HCT116 (cell line): ENCODE data around the gene CYP4F12. TPM values are rescaled to one million over a fixed set of nuclear protein-coding genes. Genes with fewer than 3 reads are reported as not detected.
"Not testable (repeated sequence)": the region's sequence is repeated elsewhere in the genome, so short reads cannot be mapped to it uniquely, and the experiment has no call there.

ENCODE experiments used
- ATAC-seq: fragments of 200-7000 bp; cut with Tn5 transposase; 2 replicates; pipeline ENCODE4 v1.9.1; 2020; ENCODE audit warnings: mild to moderate bottlenecking, moderate library complexity
- BruUV-seq: library from RNA; stranded (reverse); fragments of 400-500 nt; replicated peaks from 2 replicates; lab custom pipeline; 2021; lab: Mats Ljungman, UMichigan
- CTCF ChIA-PET: fragments of 300-600 bp; sonication (Branson Sonifier 250); formaldehyde crosslinking; loops from one replicate; lab custom pipeline; 2021; ENCODE audit warnings: antibody characterized with exemption; lab: Charles Lee
- POLR2A ChIA-PET: fragments of 300-600, 350-600 bp; sonication (Branson Sonifier 250); formaldehyde crosslinking; loops from one replicate; lab custom pipeline; 2021; ENCODE audit warnings: antibody characterized with exemption; lab: Charles Lee
- RAD21 ChIA-PET, 2 experiments: fragments of 300-600 bp; sonication (Branson Sonifier 250); formaldehyde crosslinking; loops; one replicate each; lab custom pipeline; 2023; ENCODE audit warnings: low total read pairs in 2 of 2; ENCODE audit not compliant: uncharacterized antibody in 2 of 2, unreplicated experiment in 2 of 2, low non-redundant PET in 1 of 2; lab: Charles Lee
- DNase-seq: peaks from one replicate; pipeline ENCODE4 v3.0.0-alpha.2; 2010; ENCODE audit warnings: low read depth, low spot score
- H2AFZ ChIP-seq: fragments of 200-600 bp; shearing (Covaris generic), sonication (generic); 2 replicates; pipeline ENCODE4 v1.6.1; 2017; ENCODE audit warnings: low read depth, mixed run types, mixed read lengths, antibody characterized with exemption, low read length; ENCODE audit not compliant: poor library complexity, severe bottlenecking
- H3K27ac ChIP-seq: 2 replicates; pipeline ENCODE4 v1.5.1; 2012; ENCODE audit warnings: low read depth, low read length
- H3K27me3 ChIP-seq: fragments of 200-600 bp; sonication (generic); 2 replicates; pipeline ENCODE4 v1.6.1; 2016; ENCODE audit warnings: mixed run types, low read length, mixed read lengths; ENCODE audit not compliant: insufficient read depth
- H3K36me3 ChIP-seq, 2 experiments: fragments of 200-500 bp in 1 of 2; fragments of 200-600 bp in 1 of 2; sonication (Bioruptor generic) in 1 of 2; sonication (generic) in 1 of 2; 2 replicates each; pipeline versions ENCODE4 v1.5.1 to v1.6.1; 2014 to 2016; ENCODE audit warnings: low read length in 2 of 2, inconsistent platforms in 1 of 2, mixed read lengths in 1 of 2, mixed run types in 1 of 2; ENCODE audit not compliant: insufficient read depth in 2 of 2, control insufficient read depth in 1 of 2
- H3K4me1 ChIP-seq, 2 experiments: fragments of 200-600 bp in 1 of 2; sonication (generic) in 1 of 2; 2 replicates each; pipeline versions ENCODE4 v1.5.1 to v1.6.1; 2012 to 2017; ENCODE audit warnings: low read length in 2 of 2, inconsistent platforms in 1 of 2, mild to moderate bottlenecking in 1 of 2, mixed read lengths in 1 of 2, mixed run types in 1 of 2, moderate library complexity in 1 of 2; ENCODE audit not compliant: insufficient read depth in 2 of 2, control insufficient read depth in 1 of 2
- H3K4me2 ChIP-seq: fragments of 200-600 bp; sonication (generic); 2 replicates; pipeline ENCODE4 v1.6.1; 2017; ENCODE audit warnings: mixed run types, low read length, mixed read lengths
- H3K4me3 ChIP-seq, 2 experiments: fragments of 200-600 bp in 1 of 2; sonication (generic) in 1 of 2; replicated peaks in 1 of 2; 2 replicates each; pipeline ENCODE4 v1.5.1; 2011 to 2016; ENCODE audit warnings: low read length in 2 of 2, control low read depth in 1 of 2, low read depth in 1 of 2, mild to moderate bottlenecking in 1 of 2, mixed read lengths in 1 of 2, mixed run types in 1 of 2
- H3K79me2 ChIP-seq: fragments of 200-600 bp; sonication (generic); 2 replicates; pipeline ENCODE4 v1.6.1; 2017; ENCODE audit warnings: mild to moderate bottlenecking, mixed run types, low read length, moderate library complexity, mixed read lengths; ENCODE audit not compliant: insufficient read depth
- H3K9ac ChIP-seq: fragments of 200-600 bp; sonication (generic); 2 replicates; pipeline ENCODE4 v1.6.1; 2016; ENCODE audit warnings: low read length, mixed read lengths
- H3K9me2 ChIP-seq: fragments of 200-600 bp; sonication (generic), shearing (Covaris generic); 2 replicates; pipeline ENCODE4 v1.6.1; 2017; ENCODE audit warnings: mixed run types, mild to moderate bottlenecking, moderate library complexity; ENCODE audit not compliant: insufficient read depth
- H3K9me3 ChIP-seq, 2 experiments: fragments of 200-500 bp in 1 of 2; fragments of 200-600 bp in 1 of 2; sonication (Bioruptor generic) in 1 of 2; sonication (generic) in 1 of 2; 2 replicates each; pipeline ENCODE4 v1.6.1; 2014 to 2017; ENCODE audit warnings: low read length in 2 of 2, mixed read lengths in 2 of 2, inconsistent platforms in 1 of 2, low read depth in 1 of 2, mild to moderate bottlenecking in 1 of 2, mixed run types in 1 of 2, moderate library complexity in 1 of 2; ENCODE audit not compliant: control insufficient read depth in 1 of 2, insufficient read depth in 1 of 2
- H4K20me1 ChIP-seq: fragments of 200-600 bp; sonication (generic), shearing (Covaris generic); 2 replicates; pipeline ENCODE4 v1.6.1; 2017; ENCODE audit warnings: mixed run types, mild to moderate bottlenecking, moderate library complexity; ENCODE audit not compliant: insufficient read depth
- EGR1 ChIP-seq: IDR thresholded peaks from 2 replicates; pipeline ENCODE4 v1.6.1; 2012; ENCODE audit warnings: low read depth
- ELF1 ChIP-seq: IDR thresholded peaks from 2 replicates; pipeline ENCODE4 v1.6.1; 2012; ENCODE audit warnings: low read depth, borderline replicate concordance
- EZH2 ChIP-seq: fragments of 200-600 bp; sonication (generic); IDR thresholded peaks from 2 replicates; pipeline ENCODE4 v1.6.1; 2017; ENCODE audit warnings: antibody characterized with exemption, mixed run types
- EZH2phosphoT487 ChIP-seq: fragments of 200-600 bp; IDR thresholded peaks from 2 replicates; pipeline ENCODE4 v1.6.1; 2018; ENCODE audit warnings: antibody characterized with exemption, borderline replicate concordance
- JUND ChIP-seq: IDR thresholded peaks from 2 replicates; pipeline ENCODE4 v1.6.1; 2012
- POLR2AphosphoS5 ChIP-seq: IDR thresholded peaks from 2 replicates; pipeline ENCODE4 v1.6.1; 2011; ENCODE audit warnings: mild to moderate bottlenecking, low read depth, low read length, moderate library complexity
- RAD21 ChIP-seq: IDR thresholded peaks from 2 replicates; pipeline ENCODE4 v1.6.1; 2012; ENCODE audit warnings: low read depth, mild to moderate bottlenecking
- SIN3A ChIP-seq: IDR thresholded peaks from 2 replicates; pipeline ENCODE4 v1.6.1; 2012; ENCODE audit warnings: low read depth
- SP1 ChIP-seq: IDR thresholded peaks from 2 replicates; pipeline ENCODE4 v1.6.1; 2012; ENCODE audit warnings: low read depth
- SRF ChIP-seq: IDR thresholded peaks from 2 replicates; pipeline ENCODE4 v1.6.1; 2012; ENCODE audit warnings: low read depth
- TCF7L2 ChIP-seq: IDR thresholded peaks from 2 replicates; pipeline ENCODE4 v1.7.0; 2011; ENCODE audit warnings: borderline replicate concordance, inconsistent platforms; ENCODE audit not compliant: insufficient read depth, insufficient read length; ENCODE audit errors: extremely low read depth
- ZFX ChIP-seq: fragments of 450-650 bp; IDR thresholded peaks from 2 replicates; pipeline ENCODE4 v1.6.1; 2017
- ZNF274 ChIP-seq: fragments of 200-500 bp; sonication (Bioruptor generic); IDR thresholded peaks from 2 replicates; pipeline ENCODE4 v1.6.1; 2014; ENCODE audit warnings: mild to moderate bottlenecking, low read depth, low read length, inconsistent platforms
- intact Hi-C: fragments of 100-400 bp; cut with micrococcal nuclease; formaldehyde crosslinking; loops from 2 replicates; pipeline ENCODE4 v1.10.0; 2022
- total RNA-seq: library from RNA; stranded (reverse); gene quantifications from one replicate; pipeline ENCODE4 v1.2.1, GENCODE V29; 2021; ENCODE audit not compliant: unreplicated experiment
- TF ChIP-seq, protein P1 (sequence below): IDR thresholded peaks from 2 replicates; pipeline ENCODE4 v1.6.1; 2011; ENCODE audit warnings: mild to moderate bottlenecking, low read length, moderate library complexity; ENCODE audit not compliant: insufficient replicate concordance; ENCODE audit errors: extremely low read depth
- TF ChIP-seq, protein P2 (sequence below): IDR thresholded peaks from 2 replicates; pipeline ENCODE4 v1.6.1; 2012
- TF ChIP-seq, protein P3 (sequence below): IDR thresholded peaks from 2 replicates; pipeline ENCODE4 v1.6.1; 2012; ENCODE audit warnings: low read depth

Gene CYP4F12
- total RNA-seq, 1 experiment from 2014 or later = 4.4 TPM

DNA sequence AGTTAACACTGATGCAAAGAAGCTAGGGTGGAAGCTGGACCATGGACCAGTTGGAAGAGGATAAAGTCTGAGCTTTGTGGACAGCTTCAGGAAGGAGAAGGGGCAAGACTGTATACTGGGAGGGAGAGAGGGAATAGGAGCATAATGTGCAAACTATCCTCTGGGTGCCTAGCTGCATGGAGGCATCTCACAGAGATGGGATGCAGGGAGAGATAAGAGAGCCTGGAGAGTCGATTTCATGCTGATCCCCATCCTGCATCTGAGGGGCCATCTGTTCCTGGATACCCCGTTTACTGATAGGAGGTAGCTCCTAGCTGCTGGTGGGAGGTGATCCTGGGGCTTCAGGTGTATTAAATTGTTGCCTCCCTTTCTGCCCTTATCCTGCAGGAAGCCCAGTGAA, 23.4 kb upstream of the CYP4F12 start:
- ChIA-PET POLR2A (no interaction called here), CTCF (no interaction called here)
- no TSS peak for BruUV-seq

DNA sequence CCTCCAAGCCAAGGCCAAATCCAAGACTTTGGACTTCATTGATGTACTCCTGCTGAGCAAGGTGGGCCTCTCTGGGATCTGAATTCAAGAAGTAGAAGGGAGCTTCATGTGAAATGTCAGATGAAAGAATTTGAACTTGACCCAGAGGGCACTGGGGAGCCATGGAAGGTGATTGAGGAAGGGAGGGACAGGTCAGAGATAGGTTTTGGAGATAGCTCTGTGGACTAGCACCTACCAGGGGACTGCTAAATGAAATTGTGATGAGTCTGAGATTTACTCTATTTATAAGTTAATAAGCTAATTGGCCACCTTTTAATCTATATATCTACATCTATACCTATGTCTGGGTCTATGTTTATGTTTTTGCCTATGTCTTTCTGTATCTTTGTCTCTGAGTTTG, 22.8 kb upstream of the CYP4F12 start:
- H3K9me2 ChIP-seq, DNase-seq, CTCF ChIA-PET, H3K4me3 ChIP-seq, H2AFZ ChIP-seq, H3K27me3 ChIP-seq, H3K79me2 ChIP-seq, H3K36me3 ChIP-seq, H3K9me3 ChIP-seq, H4K20me1 ChIP-seq, intact Hi-C loops, ATAC-seq, H3K4me2 ChIP-seq, POLR2A ChIA-PET, H3K9ac ChIP-seq, H3K4me1 ChIP-seq, RAD21 ChIA-PET, BruUV-seq, H3K27ac ChIP-seq: not testable (repeated sequence)

More for the DNA sequence above, 23.4 kb upstream of the CYP4F12 start:
- Histone ChIP-seq H3K79me2 (no peaks in the 10 kb centered on the region), H3K36me3 (no peaks in the 10 kb centered on the region), H3K4me3 (no peak overlapping the region), H3K4me1 (no peaks in the 10 kb centered on the region), H3K27me3 (no peaks in the 10 kb centered on the region), H2AFZ (no peak overlapping the region), H3K4me2 (no peak overlapping the region), H3K9me2 (no peaks in the 10 kb centered on the region), H3K9ac (no peak overlapping the region), H4K20me1 (no peaks in the 10 kb centered on the region), H3K27ac (no peak overlapping the region)
- intact Hi-C loops = no loop called here
- ATAC-seq (no peak), DNase-seq (no peak)
- RAD21 ChIA-PET = no interaction called here
- TF ChIP-seq, protein P1, sequence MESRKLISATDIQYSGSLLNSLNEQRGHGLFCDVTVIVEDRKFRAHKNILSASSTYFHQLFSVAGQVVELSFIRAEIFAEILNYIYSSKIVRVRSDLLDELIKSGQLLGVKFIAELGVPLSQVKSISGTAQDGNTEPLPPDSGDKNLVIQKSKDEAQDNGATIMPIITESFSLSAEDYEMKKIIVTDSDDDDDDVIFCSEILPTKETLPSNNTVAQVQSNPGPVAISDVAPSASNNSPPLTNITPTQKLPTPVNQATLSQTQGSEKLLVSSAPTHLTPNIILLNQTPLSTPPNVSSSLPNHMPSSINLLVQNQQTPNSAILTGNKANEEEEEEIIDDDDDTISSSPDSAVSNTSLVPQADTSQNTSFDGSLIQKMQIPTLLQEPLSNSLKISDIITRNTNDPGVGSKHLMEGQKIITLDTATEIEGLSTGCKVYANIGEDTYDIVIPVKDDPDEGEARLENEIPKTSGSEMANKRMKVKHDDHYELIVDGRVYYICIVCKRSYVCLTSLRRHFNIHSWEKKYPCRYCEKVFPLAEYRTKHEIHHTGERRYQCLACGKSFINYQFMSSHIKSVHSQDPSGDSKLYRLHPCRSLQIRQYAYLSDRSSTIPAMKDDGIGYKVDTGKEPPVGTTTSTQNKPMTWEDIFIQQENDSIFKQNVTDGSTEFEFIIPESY = no peak
- TF ChIP-seq TCF7L2 (no peak), ELF1 (no peak), SRF (no peak), EZH2phosphoT487 (no peak), SP1 (no peak), RAD21 (no peak), SIN3A (no peak), POLR2AphosphoS5 (no peak), ZNF274 (no peak), ZFX (no peak), JUND (no peak), EZH2 (no peak), EGR1 (no peak)
- TF ChIP-seq, protein P2, sequence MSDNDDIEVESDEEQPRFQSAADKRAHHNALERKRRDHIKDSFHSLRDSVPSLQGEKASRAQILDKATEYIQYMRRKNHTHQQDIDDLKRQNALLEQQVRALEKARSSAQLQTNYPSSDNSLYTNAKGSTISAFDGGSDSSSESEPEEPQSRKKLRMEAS = no peak
- TF ChIP-seq, protein P3, sequence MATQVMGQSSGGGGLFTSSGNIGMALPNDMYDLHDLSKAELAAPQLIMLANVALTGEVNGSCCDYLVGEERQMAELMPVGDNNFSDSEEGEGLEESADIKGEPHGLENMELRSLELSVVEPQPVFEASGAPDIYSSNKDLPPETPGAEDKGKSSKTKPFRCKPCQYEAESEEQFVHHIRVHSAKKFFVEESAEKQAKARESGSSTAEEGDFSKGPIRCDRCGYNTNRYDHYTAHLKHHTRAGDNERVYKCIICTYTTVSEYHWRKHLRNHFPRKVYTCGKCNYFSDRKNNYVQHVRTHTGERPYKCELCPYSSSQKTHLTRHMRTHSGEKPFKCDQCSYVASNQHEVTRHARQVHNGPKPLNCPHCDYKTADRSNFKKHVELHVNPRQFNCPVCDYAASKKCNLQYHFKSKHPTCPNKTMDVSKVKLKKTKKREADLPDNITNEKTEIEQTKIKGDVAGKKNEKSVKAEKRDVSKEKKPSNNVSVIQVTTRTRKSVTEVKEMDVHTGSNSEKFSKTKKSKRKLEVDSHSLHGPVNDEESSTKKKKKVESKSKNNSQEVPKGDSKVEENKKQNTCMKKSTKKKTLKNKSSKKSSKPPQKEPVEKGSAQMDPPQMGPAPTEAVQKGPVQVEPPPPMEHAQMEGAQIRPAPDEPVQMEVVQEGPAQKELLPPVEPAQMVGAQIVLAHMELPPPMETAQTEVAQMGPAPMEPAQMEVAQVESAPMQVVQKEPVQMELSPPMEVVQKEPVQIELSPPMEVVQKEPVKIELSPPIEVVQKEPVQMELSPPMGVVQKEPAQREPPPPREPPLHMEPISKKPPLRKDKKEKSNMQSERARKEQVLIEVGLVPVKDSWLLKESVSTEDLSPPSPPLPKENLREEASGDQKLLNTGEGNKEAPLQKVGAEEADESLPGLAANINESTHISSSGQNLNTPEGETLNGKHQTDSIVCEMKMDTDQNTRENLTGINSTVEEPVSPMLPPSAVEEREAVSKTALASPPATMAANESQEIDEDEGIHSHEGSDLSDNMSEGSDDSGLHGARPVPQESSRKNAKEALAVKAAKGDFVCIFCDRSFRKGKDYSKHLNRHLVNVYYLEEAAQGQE = no peak
- TF ChIP-seq, all 23 proteins: peak for 0
- H3K9me3 ChIP-seq = no peaks in the 10 kb centered on the region
